ENCODE results near the gene DENND1B. TPM values are rescaled to one million over a fixed set of nuclear protein-coding genes. Genes with fewer than 3 reads are reported as not detected.

The DENND1B gene
- total and polyA plus RNA-seq, 2 of the 13 experiments (the other 11 are each of a cell fraction or from before 2014, with no cell fraction given): 2.6 to 5.7 TPM

DNA sequence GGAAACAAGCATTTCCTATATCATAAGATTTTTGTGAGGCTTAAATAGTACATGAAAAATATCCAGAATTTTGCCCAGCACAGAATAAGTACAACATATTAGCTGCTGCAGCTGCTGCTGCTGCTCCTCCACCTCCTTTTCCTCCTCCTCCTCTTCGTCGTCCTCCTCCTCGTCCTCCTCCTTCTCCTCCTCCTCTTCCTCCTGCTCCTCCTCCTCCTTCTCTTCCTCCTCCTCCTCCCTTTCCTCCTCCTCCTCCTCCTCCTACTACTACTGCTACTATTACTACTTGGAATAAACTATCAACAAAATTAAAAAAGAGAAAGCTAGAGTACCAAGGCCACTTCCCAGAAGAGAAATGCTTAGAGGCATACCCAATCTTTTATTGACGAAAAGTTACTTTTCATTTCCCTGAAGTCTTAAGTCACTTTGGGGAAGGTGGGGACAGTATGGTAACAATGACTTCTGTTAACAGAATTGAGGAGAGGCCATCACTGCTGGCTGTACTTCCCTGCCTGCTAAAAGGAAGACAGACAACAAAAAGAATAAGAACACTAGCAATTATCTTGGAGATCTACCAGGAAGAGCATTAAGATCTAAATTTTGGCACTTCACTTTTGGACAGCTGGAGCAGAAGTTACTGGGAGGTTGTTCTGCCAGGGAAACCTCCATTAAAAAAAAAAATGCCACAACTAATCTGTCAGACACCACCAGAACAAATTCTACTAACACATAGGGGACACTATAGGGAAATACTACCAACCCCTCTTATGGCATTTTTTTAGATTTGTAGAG lies 7.1 kb downstream of the DENND1B start (continued):
- no peak for TF ChIP-seq HNRNPLL (IDR thresholded peaks at IDR 0.05; ENCODE audit: low read depth, low read length, poor library complexity, severe bottlenecking)
- TF ChIP-seq GATAD2A (CRISPR knock-in tag; IDR thresholded peaks at IDR 0.05): no peak
- no peak for TF ChIP-seq ZNF350 (CRISPR knock-in tag; IDR thresholded peaks at IDR 0.05; ENCODE audit: borderline replicate concordance, low read depth)
- no peak for TF ChIP-seq MATR3 (CRISPR knock-in tag; IDR thresholded peaks at IDR 0.05)
- TF ChIP-seq SP4 (CRISPR knock-in tag; IDR thresholded peaks at IDR 0.05): no peak
- no peak for TF ChIP-seq SMAD1 (CRISPR knock-in tag; IDR thresholded peaks at IDR 0.05; ENCODE audit: borderline replicate concordance, low read depth)
- TF ChIP-seq MLLT10 (CRISPR knock-in tag; IDR thresholded peaks at IDR 0.05): no peak
- no peak for TF ChIP-seq ZEB1 (IDR thresholded peaks at IDR 0.05; ENCODE audit: insufficient replicate concordance, low read depth)
- no peak for TF ChIP-seq MTA1 (CRISPR knock-in tag; IDR thresholded peaks at IDR 0.05; ENCODE audit: borderline replicate concordance)
- TF ChIP-seq SIN3A (IDR thresholded peaks at IDR 0.05; ENCODE audit: borderline replicate concordance, low read depth, low read length): no peak
- no peak for TF ChIP-seq DNMT1 (CRISPR knock-in tag; IDR thresholded peaks at IDR 0.05)
- TF ChIP-seq DR1 (CRISPR knock-in tag; IDR thresholded peaks at IDR 0.05): no peak
- TF ChIP-seq ZFP36L2 (CRISPR knock-in tag; IDR thresholded peaks at IDR 0.05): no peak

DNA sequence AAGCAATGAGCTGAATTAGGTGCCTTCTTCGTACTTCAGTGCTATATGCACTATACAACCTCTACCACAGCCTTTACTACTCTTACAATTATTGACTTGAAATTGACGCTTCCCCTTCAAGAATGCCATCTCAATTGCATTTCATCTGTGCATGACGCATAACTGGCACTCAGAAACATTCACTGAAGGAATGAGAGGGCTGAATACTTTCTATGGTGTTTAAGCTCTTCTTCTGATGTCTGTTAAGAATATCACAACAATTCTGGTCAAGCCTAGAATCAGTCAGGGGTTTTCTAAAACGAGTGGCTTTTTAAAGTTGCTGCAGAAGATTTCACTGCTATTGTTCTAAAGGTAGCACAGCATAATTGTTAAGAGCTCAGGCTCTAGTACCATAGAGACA lies 11.5 kb downstream of the DENND1B start:
- no peak for TF ChIP-seq MAF1 (CRISPR knock-in tag; IDR thresholded peaks at IDR 0.05; ENCODE audit: borderline replicate concordance)
- no peak for TF ChIP-seq ZNF7 (CRISPR knock-in tag; IDR thresholded peaks at IDR 0.05)
- TF ChIP-seq, protein P1, sequence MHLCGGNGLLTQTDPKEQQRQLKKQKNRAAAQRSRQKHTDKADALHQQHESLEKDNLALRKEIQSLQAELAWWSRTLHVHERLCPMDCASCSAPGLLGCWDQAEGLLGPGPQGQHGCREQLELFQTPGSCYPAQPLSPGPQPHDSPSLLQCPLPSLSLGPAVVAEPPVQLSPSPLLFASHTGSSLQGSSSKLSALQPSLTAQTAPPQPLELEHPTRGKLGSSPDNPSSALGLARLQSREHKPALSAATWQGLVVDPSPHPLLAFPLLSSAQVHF (CRISPR knock-in tag; IDR thresholded peaks at IDR 0.05): no peak
- no peak for TF ChIP-seq ZNF468 (CRISPR knock-in tag; IDR thresholded peaks at IDR 0.05)
- no peak for TF ChIP-seq ZNF570 (CRISPR knock-in tag; IDR thresholded peaks at IDR 0.05; ENCODE audit: borderline replicate concordance)
- no peak for TF ChIP-seq PCBP2 (optimal IDR thresholded peaks at IDR 0.05; ENCODE audit: low read depth, low read length, poor library complexity, severe bottlenecking)
- Histone ChIP-seq H3K27ac (ENCODE audit: extremely low read length, insufficient read depth, low read length) (no peak overlapping the region), H3K79me2 (ENCODE audit: insufficient read depth, low read length) (no peaks in the 10 kb centered on the region), H2AFZ (ENCODE audit: low read length) (no peak overlapping the region), H3K9me3 (ENCODE audit: low read length) (no peaks in the 10 kb centered on the region), H3K36me3 (replicated peaks in 1 of 2; ENCODE audit: control insufficient read depth in 1 of 2, insufficient read depth in 2 of 2, low read length in 2 of 2) (no peaks in the 10 kb centered on the region), H3K9ac (ENCODE audit: insufficient read depth, low read depth, low read length) (no peak overlapping the region), H3K4me3 (replicated peaks in 1 of 3; ENCODE audit: insufficient read depth in 1 of 3, low read depth in 2 of 3, low read length in 3 of 3) (no peak overlapping the region), H4K20me1 (ENCODE audit: insufficient read depth, low read length) (no peaks in the 10 kb centered on the region), H3K4me2 (ENCODE audit: low read depth, low read length) (no peak overlapping the region), H3K27me3 (ENCODE audit: control insufficient read depth in 1 of 2, insufficient read depth in 2 of 2, low read length in 2 of 2) (no peaks in the 10 kb centered on the region), H3K4me1 (ENCODE audit: insufficient read depth, low read length) (peaks cover 7% of the 10 kb centered on the region; the same call in 1 of the 2 replicates)
- no peak for DNase-seq (ENCODE audit: low spot score)
- intact Hi-C loops (cut with micrococcal nuclease; ENCODE audit: unreplicated experiment) (no loop called here), in situ Hi-C loops (cut with HindIII; ENCODE audit: extremely low pct_ligation_motif_present, low pct_unique_long_range_greater_than_20kb) (no loop called here)
- CTCF ChIA-PET (ENCODE audit: low intra/inter-chr PET ratio, low total read pairs): no interaction called here
- FAIRE-seq: no peak
- no peak for ATAC-seq
- POLR2A ChIA-PET: no interaction called here
- 80% methylated on average over 4 of the region's 4 CpGs for WGBS (ENCODE audit: low lambda C conversion rate)
- BruUV-seq (replicated peaks): no TSS peak
